Endothelial cell of umbilical vein (primary cell): ENCODE measurements around the gene LIN7C. TPM values are rescaled to one million over a fixed set of nuclear protein-coding genes. Genes with fewer than 3 reads are reported as not detected.

Experiments used
- BruUV-seq: library from RNA; stranded (reverse); fragments of 400-500 nt; replicated peaks from 2 replicates; lab custom pipeline; 2021; lab: Mats Ljungman, UMichigan
- CTCF ChIA-PET: fragments of 300-600, 350-600 bp; sonication (Branson Sonifier 250); formaldehyde crosslinking; loops from one replicate; lab custom pipeline; 2021; ENCODE audit warnings: antibody characterized with exemption, inconsistent platforms; lab: Charles Lee
- POLR2A ChIA-PET: fragments of 300-600, 350-600 bp; sonication (Branson Sonifier 250); formaldehyde crosslinking; loops from one replicate; lab custom pipeline; 2021; ENCODE audit warnings: antibody characterized with exemption, inconsistent platforms; lab: Charles Lee
- DNase-seq: peaks from one replicate; pipeline ENCODE4 v3.0.0-alpha.2; 2011; ENCODE audit warnings: low read depth, low spot score
- FAIRE-seq: peaks from 2 replicates; lab custom pipeline; 2011; peaks lifted over from hg19 to GRCh38; lab: Jason Lieb, UNC
- H2AFZ ChIP-seq: 2 replicates; pipeline ENCODE4 v1.6.0; 2012; ENCODE audit warnings: low read depth, low read length, control low read depth, inconsistent platforms
- H3K27ac ChIP-seq: 2 replicates; pipeline ENCODE4 v1.5.1; 2011; ENCODE audit warnings: low read depth, mild to moderate bottlenecking, control low read depth, low read length, moderate library complexity; ENCODE audit not compliant: insufficient read depth
- H3K27me3 ChIP-seq, 2 experiments: 2 replicates each; pipeline versions ENCODE4 v1.6.0 to v1.6.1; 2011; ENCODE audit warnings: low read length in 2 of 2, mixed read lengths in 1 of 2; ENCODE audit not compliant: control insufficient read depth in 2 of 2, insufficient read depth in 2 of 2
- H3K36me3 ChIP-seq, 2 experiments: 2 replicates in 1 of 2; 3 replicates in 1 of 2; pipeline ENCODE4 v1.5.1; 2011; ENCODE audit warnings: low read length in 2 of 2, mild to moderate bottlenecking in 1 of 2, moderate library complexity in 1 of 2; ENCODE audit not compliant: control insufficient read depth in 2 of 2, insufficient read depth in 2 of 2; ENCODE audit errors: extremely low read depth in 1 of 2
- H3K4me1 ChIP-seq: 3 replicates; pipeline ENCODE4 v1.5.1; 2011; ENCODE audit warnings: mild to moderate bottlenecking, low read length; ENCODE audit not compliant: control insufficient read depth, insufficient read depth; ENCODE audit errors: extremely low read depth
- H3K4me2 ChIP-seq: 2 replicates; pipeline ENCODE4 v1.6.1; 2011; ENCODE audit warnings: low read length, control low read depth, mixed read lengths; ENCODE audit not compliant: insufficient read depth
- H3K4me3 ChIP-seq, 3 experiments: fragments of 200-600 bp in 1 of 3; sonication (generic), shearing (Covaris generic) in 1 of 3; replicated peaks in 1 of 3; 2 replicates each; pipeline ENCODE4 v1.5.1; 2011 to 2016; ENCODE audit warnings: control low read depth in 3 of 3, low read length in 3 of 3, mild to moderate bottlenecking in 2 of 3, inconsistent platforms in 1 of 3, low read depth in 1 of 3, moderate library complexity in 1 of 3; ENCODE audit not compliant: insufficient read depth in 1 of 3
- H3K79me2 ChIP-seq: 2 replicates; pipeline ENCODE4 v1.6.0; 2012; ENCODE audit warnings: low read length, inconsistent platforms; ENCODE audit not compliant: control insufficient read depth, insufficient read depth
- H3K9ac ChIP-seq: replicated peaks from 2 replicates; pipeline ENCODE3; 2011; ENCODE audit warnings: low read length, control low read depth; ENCODE audit not compliant: insufficient read depth; ENCODE audit errors: extremely low read depth
- H3K9me1 ChIP-seq: replicated peaks from 3 replicates; pipeline ENCODE4 v1.6.0; 2011; ENCODE audit warnings: mild to moderate bottlenecking, low read length; ENCODE audit not compliant: control insufficient read depth, insufficient read depth; ENCODE audit errors: extremely low read depth
- H3K9me3 ChIP-seq: replicated peaks from 2 replicates; pipeline ENCODE4 v1.5.1; 2012; ENCODE audit warnings: low read length, inconsistent platforms; ENCODE audit not compliant: control insufficient read depth, insufficient read depth
- H4K20me1 ChIP-seq: replicated peaks from 2 replicates; pipeline ENCODE3; 2011; ENCODE audit warnings: mild to moderate bottlenecking, low read length; ENCODE audit not compliant: control insufficient read depth, insufficient read depth; ENCODE audit errors: extremely low read depth
- CTCF ChIP-seq, 2 donors: IDR thresholded peaks; 1 replicate in 1 of 2; 2 replicates in 1 of 2; pipeline ENCODE4 v1.5.1; 2011; ENCODE audit warnings: low read length in 2 of 2, mild to moderate bottlenecking in 2 of 2, moderate library complexity in 2 of 2, control low read depth in 1 of 2, inconsistent platforms in 1 of 2, low read depth in 1 of 2; ENCODE audit not compliant: insufficient read depth in 1 of 2; ENCODE audit errors: extremely low read depth in 1 of 2
- EZH2 ChIP-seq: IDR thresholded peaks from 2 replicates; pipeline ENCODE4 v1.6.1; 2012; ENCODE audit warnings: borderline replicate concordance, low read depth, mild to moderate bottlenecking, moderate library complexity, low read length, inconsistent platforms; ENCODE audit not compliant: severe bottlenecking
- FOS ChIP-seq: IDR thresholded peaks from 2 replicates; pipeline ENCODE4 v1.6.1; 2011; ENCODE audit warnings: mild to moderate bottlenecking, low read length, moderate library complexity, borderline replicate concordance; ENCODE audit not compliant: insufficient read depth
- GATA2 ChIP-seq: IDR thresholded peaks from 2 replicates; pipeline ENCODE4 v1.7.0; 2011; ENCODE audit warnings: low read depth, mild to moderate bottlenecking, moderate library complexity, mixed read lengths, low read length; ENCODE audit not compliant: insufficient read length, insufficient read depth
- MAX ChIP-seq: IDR thresholded peaks from 2 replicates; pipeline ENCODE4 v1.6.1; 2011; ENCODE audit not compliant: insufficient read depth, insufficient read length
- POLR2A ChIP-seq: IDR thresholded peaks from 2 replicates; pipeline ENCODE4 v1.6.1; 2012; ENCODE audit warnings: low read depth, mild to moderate bottlenecking, control low read depth, low read length
- POLR2AphosphoS5 ChIP-seq: IDR thresholded peaks from 2 replicates; pipeline ENCODE4 v1.6.1; 2012; ENCODE audit warnings: low read depth, mild to moderate bottlenecking, control low read depth, low read length, moderate library complexity; ENCODE audit not compliant: insufficient read depth
- dilution Hi-C: fragments of 300-500 bp; cut with MboI; formaldehyde crosslinking; loops from one replicate; pipeline ENCODE4 v1.15.0; 2019; ENCODE audit warnings: low sequenced_read_pairs; ENCODE audit not compliant: extremely low pct_ligation_motif_present
- intact Hi-C: fragments of 100-400 bp; cut with micrococcal nuclease; formaldehyde crosslinking; loops from one replicate; pipeline ENCODE4 v1.10.0; 2022
- polyA plus RNA-seq, 4 experiments: library from polyadenylated mRNA; depleted of rRNA in 3 of 4; stranded (reverse) in 3 of 4; unstranded in 1 of 4; fragments of >200 nt; gene quantifications; 2 replicates each; pipeline versions ENCODE4 v1.2.1 to v1.2.3, GENCODE V29; 2011 to 2012; ENCODE audit warnings: missing spikeins in 1 of 4
- total RNA-seq: library from RNA; stranded (reverse); gene quantifications from 2 replicates; pipeline ENCODE4 v1.2.3, GENCODE V29; 2021

The LIN7C gene
- total and polyA plus RNA-seq, 2 donors (not counting 3 experiments of a cell fraction or from before 2014, with no cell fraction given) = 7.1 to 24.9 TPM

GRCh38 chr11:27465629-27466028 lies 40.9 kb downstream of the LIN7C start:
- H3K9me1 ChIP-seq = no peaks in the 10 kb centered on the region
- ChIA-PET CTCF (interaction anchor here (1.2 to 2.5 kb wide), 3 partner anchors 9 to 30 kb away, joined by 3 to 10 read pairs (median 4); no protein-coding TSS in a partner anchor), POLR2A (no interaction called here)
- no peak overlapping the region for H3K9ac ChIP-seq
- TF ChIP-seq EZH2 (no peak), MAX (no peak), POLR2AphosphoS5 (no peak), FOS (no peak), GATA2 (no peak), POLR2A (no peak), CTCF (IDR thresholded peaks at IDR 0.05; ENCODE audit: extremely low read depth in 1 of 2, insufficient read depth in 1 of 2, low read depth in 1 of 2, low read length in 2 of 2) (no peak)
- no peak overlapping the region for H3K27ac ChIP-seq
- FAIRE-seq (peak; percentile 43), DNase-seq (no peak)
- H3K36me3 ChIP-seq = no peaks in the 10 kb centered on the region
- H3K4me3 ChIP-seq = no peak overlapping the region
- H3K4me1 ChIP-seq = peaks cover 18% of the 10 kb centered on the region
- dilution Hi-C loops = no loop called here
- no peak overlapping the region for H3K4me2 ChIP-seq
- no TSS peak for BruUV-seq
- intact Hi-C loops = no loop called here
- no peaks in the 10 kb centered on the region for H3K27me3 ChIP-seq
- H4K20me1 ChIP-seq = no peaks in the 10 kb centered on the region
- H3K9me3 ChIP-seq = no peaks in the 10 kb centered on the region
- H2AFZ ChIP-seq = no peak overlapping the region
- no peaks in the 10 kb centered on the region for H3K79me2 ChIP-seq
